SIG-M5 treated with dmso at 0.1 percent for 504 hours (cell line): ENCODE data around the gene KLHL40.

Source experiments
- DNase-seq: peaks from one replicate; lab custom pipeline; 2025; ENCODE audit not compliant: unreplicated experiment; lab: John Stamatoyannopoulos, UW

The KLHL40 gene

GRCh38 chr3:42688487-42689420 is 3.4 kb downstream of the KLHL40 start:
- DNase-seq, result no peak

GRCh38 chr3:42689421-42690014 is 4.2 kb downstream of the KLHL40 start:
- DNase-seq, result no peak

- no peak for DNase-seq
Observed at GRCh38 chr3:42690191-42690590, 4.9 kb downstream of the KLHL40 start.

GRCh38 chr3:42690766-42691680 is 5.7 kb downstream of the KLHL40 start:
- DNase-seq, result no peak

- DNase-seq, result no peak
Observed at GRCh38 chr3:42691816-42692666, 6.7 kb downstream of the KLHL40 start.

- no peak for DNase-seq
Observed at GRCh38 chr3:42692667-42693529, 7.6 kb downstream of the KLHL40 start.

GRCh38 chr3:42693530-42693930 is 8.2 kb downstream of the KLHL40 start:
- no peak for DNase-seq

- no peak for DNase-seq
Observed at GRCh38 chr3:42694366-42694765, 9.0 kb downstream of the KLHL40 start.

- no peak for DNase-seq
Observed at GRCh38 chr3:42696356-42697288, 11.3 kb downstream of the KLHL40 start.

- DNase-seq, result no peak
Observed at GRCh38 chr3:42697289-42698051, 12.1 kb downstream of the KLHL40 start.

- no peak for DNase-seq
Observed at GRCh38 chr3:42698216-42698910, 13.0 kb downstream of the KLHL40 start.

- DNase-seq, result no peak
Observed at GRCh38 chr3:42698911-42699230, 13.5 kb downstream of the KLHL40 start.

- no peak for DNase-seq
Observed at GRCh38 chr3:42699511-42699971, 14.2 kb downstream of the KLHL40 start.

GRCh38 chr3:42700366-42701288 is 15.3 kb downstream of the KLHL40 start:
- DNase-seq, result no peak

GRCh38 chr3:42701371-42702065 is 16.2 kb downstream of the KLHL40 start:
- DNase-seq, result peak; percentile 37
